Measurements from ENCODE around the gene ADAMTS14.

The ADAMTS14 gene

DNA sequence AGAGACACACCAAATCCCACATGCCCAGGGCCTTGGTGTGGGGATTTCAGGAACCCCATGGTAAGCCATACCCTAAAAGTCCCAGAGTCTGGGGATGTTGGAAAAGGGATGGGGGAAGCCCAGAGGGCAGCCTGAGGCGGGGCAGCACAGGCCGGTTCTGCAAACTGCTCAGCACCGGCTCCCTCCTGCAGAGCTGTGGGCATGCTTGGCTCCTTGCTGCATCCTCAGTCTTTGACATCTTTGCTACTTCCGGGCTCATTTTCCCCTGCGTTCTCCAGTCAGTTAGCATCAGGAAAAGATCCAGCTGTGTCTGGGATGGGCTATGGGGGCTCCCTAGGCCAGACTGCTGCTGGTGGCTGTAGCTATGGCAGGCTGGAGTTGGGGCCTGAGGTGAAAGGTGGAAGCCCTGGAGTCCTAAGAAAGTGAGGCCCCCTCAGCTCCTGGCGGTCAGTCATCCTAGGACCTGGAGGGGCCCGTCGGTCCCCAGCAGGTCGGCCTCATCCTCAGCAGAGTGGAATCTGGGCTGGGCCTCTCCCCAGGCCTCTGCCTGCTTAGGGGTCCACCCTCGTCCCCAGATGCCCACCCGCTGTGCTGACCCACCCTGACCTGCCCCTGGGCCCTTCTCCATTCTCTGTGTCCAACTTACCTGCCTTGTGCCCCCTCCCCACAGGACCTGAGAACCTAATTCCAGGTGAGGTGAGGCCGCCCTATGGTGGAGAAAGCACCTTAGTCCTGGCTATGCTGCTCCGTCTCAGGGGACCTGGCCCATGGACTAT lies 103.6 kb downstream of the ADAMTS14 start:
- no peak for TF ChIP-seq EZH2 (IDR thresholded peaks at IDR 0.05; ENCODE audit: borderline replicate concordance, low read depth, low read length, severe bottlenecking)
- TF ChIP-seq, protein P1, sequence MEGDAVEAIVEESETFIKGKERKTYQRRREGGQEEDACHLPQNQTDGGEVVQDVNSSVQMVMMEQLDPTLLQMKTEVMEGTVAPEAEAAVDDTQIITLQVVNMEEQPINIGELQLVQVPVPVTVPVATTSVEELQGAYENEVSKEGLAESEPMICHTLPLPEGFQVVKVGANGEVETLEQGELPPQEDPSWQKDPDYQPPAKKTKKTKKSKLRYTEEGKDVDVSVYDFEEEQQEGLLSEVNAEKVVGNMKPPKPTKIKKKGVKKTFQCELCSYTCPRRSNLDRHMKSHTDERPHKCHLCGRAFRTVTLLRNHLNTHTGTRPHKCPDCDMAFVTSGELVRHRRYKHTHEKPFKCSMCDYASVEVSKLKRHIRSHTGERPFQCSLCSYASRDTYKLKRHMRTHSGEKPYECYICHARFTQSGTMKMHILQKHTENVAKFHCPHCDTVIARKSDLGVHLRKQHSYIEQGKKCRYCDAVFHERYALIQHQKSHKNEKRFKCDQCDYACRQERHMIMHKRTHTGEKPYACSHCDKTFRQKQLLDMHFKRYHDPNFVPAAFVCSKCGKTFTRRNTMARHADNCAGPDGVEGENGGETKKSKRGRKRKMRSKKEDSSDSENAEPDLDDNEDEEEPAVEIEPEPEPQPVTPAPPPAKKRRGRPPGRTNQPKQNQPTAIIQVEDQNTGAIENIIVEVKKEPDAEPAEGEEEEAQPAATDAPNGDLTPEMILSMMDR (IDR thresholded peaks at IDR 0.05; ENCODE audit: borderline replicate concordance, extremely low read depth, low read length, poor library complexity, severe bottlenecking) = no peak
- H3K79me2 ChIP-seq (ENCODE audit: insufficient read depth, low read length) = no peaks in the 10 kb centered on the region
- DNase-seq (no peak), ATAC-seq (ENCODE audit: insufficient read depth, low read depth) (no peak)
- no peaks in the 10 kb centered on the region for H3K27me3 ChIP-seq (ENCODE audit: insufficient read depth, low read length, poor library complexity)
- no peak overlapping the region for H3K4me2 ChIP-seq (ENCODE audit: insufficient read depth, low read length)
- no peak overlapping the region for H3K27ac ChIP-seq (ENCODE audit: low read length)
- H3K9ac ChIP-seq (ENCODE audit: low read depth, low read length) = no peak overlapping the region
- no peaks in the 10 kb centered on the region; the same call in 1 of the 2 replicates for H4K20me1 ChIP-seq (ENCODE audit: insufficient read depth, low read length)
- no peaks in the 10 kb centered on the region for H3K36me3 ChIP-seq (ENCODE audit: insufficient read depth, low read length)
- H2AFZ ChIP-seq (ENCODE audit: low read depth, low read length) = no peak overlapping the region
- H3K4me1 ChIP-seq (ENCODE audit: insufficient read depth, low read length) = no peaks in the 10 kb centered on the region
- H3K9me3 ChIP-seq (ENCODE audit: insufficient read depth, low read length, severe bottlenecking) = no peaks in the 10 kb centered on the region
- no peak overlapping the region for H3K4me3 ChIP-seq (ENCODE audit: low read depth in 1 of 2, low read length in 2 of 2)

DNA sequence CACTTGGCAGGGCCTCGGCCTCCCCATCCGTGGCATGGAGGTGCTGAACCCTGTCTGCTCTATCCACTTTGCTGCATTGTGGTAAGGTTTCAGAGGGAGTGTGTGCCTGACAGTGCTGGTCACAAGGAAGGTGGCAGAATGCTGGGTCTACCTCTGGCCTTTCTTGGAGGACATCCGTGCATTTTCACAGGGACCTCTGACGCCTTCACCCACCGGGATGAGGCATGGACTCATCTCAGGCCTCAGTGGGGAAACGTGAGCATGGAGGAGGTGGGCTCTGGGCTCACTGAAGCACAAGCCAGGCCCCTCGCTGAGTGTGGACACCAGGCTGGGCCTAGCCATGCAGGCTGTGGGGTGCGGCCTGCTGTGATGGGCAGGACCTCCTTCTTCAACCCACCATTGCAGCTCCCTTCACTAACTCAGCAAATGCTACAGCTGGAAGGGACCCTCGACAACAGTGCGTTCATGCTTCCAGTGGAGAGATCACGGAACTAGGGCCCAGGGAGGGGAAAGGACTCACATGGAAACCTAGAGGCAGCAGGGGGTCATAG lies 104.2 kb downstream of the ADAMTS14 start:
- no peak for ATAC-seq (ENCODE audit: insufficient read depth, low read depth)
- H3K27ac ChIP-seq (ENCODE audit: low read length) = no peak overlapping the region
- DNase-seq = no peak
- H3K4me3 ChIP-seq (ENCODE audit: low read depth in 1 of 2, low read length in 2 of 2) = no peak overlapping the region
- TF ChIP-seq EZH2 (IDR thresholded peaks at IDR 0.05; ENCODE audit: borderline replicate concordance, low read depth, low read length, severe bottlenecking) = no peak
- TF ChIP-seq, protein P1 (IDR thresholded peaks at IDR 0.05; ENCODE audit: borderline replicate concordance, extremely low read depth, low read length, poor library complexity, severe bottlenecking) = no peak
- H3K27me3 ChIP-seq (ENCODE audit: insufficient read depth, low read length, poor library complexity) = no peaks in the 10 kb centered on the region
- H3K36me3 ChIP-seq (ENCODE audit: insufficient read depth, low read length) = no peaks in the 10 kb centered on the region
- H3K4me1 ChIP-seq (ENCODE audit: insufficient read depth, low read length) = no peaks in the 10 kb centered on the region
- H3K4me2 ChIP-seq (ENCODE audit: insufficient read depth, low read length) = no peak overlapping the region
- no peaks in the 10 kb centered on the region for H3K9me3 ChIP-seq (ENCODE audit: insufficient read depth, low read length, severe bottlenecking)
- no peak overlapping the region for H2AFZ ChIP-seq (ENCODE audit: low read depth, low read length)
- H3K79me2 ChIP-seq (ENCODE audit: insufficient read depth, low read length) = no peaks in the 10 kb centered on the region
- no peak overlapping the region for H3K9ac ChIP-seq (ENCODE audit: low read depth, low read length)
- H4K20me1 ChIP-seq (ENCODE audit: insufficient read depth, low read length) = no peaks in the 10 kb centered on the region; the same call in 1 of the 2 replicates

DNA sequence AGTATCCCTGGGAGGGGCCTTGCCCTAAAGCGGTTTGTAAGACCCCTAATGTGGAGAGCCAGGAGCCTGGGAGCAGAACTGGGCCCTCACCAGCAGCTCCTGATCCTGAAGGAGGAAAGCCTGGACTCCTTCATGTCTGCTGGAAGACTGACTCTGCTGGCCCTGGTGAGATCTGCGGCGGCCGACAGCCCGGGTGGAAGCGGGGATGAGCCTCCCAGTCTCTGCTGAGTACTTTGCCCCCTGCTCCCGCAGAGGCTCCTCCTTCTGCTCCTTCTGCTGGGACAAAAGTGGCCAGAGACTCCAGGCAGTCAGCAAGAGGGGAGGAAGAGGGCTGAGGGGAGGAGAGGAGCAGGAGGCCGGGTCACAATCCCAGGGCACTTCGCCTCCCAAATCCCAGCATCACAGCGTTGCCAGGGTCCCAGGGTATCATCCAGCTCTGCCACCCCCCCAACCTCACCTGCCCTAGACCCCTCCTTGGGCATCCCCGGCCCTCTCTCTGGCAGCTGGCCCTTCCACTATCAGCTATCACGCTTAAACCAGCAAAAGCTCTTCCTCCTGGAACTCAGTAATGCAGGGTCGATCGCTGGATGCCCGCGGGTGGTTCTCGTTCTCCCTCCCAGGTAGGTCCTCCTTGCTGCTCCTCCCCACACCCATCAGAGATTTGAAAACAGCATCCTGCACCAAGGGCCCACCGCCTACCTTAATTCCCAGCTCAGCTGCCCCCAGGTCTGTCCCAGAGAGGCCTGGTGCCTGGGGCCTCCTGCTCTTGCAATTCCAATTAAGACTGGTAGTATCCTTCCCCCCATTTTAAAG lies 105.0 kb downstream of the ADAMTS14 start:
- no peaks in the 10 kb centered on the region for H3K27me3 ChIP-seq (ENCODE audit: insufficient read depth, low read length, poor library complexity)
- H4K20me1 ChIP-seq (ENCODE audit: insufficient read depth, low read length) = no peaks in the 10 kb centered on the region; the same call in 1 of the 2 replicates
- TF ChIP-seq, protein P1 (IDR thresholded peaks at IDR 0.05; ENCODE audit: borderline replicate concordance, extremely low read depth, low read length, poor library complexity, severe bottlenecking) = no peak
- no peak for TF ChIP-seq EZH2 (IDR thresholded peaks at IDR 0.05; ENCODE audit: borderline replicate concordance, low read depth, low read length, severe bottlenecking)
- H3K4me2 ChIP-seq (ENCODE audit: insufficient read depth, low read length) = no peak overlapping the region
- H3K4me3 ChIP-seq (ENCODE audit: low read depth in 1 of 2, low read length in 2 of 2) = no peak overlapping the region
- ATAC-seq (ENCODE audit: insufficient read depth, low read depth) = no peak
- no peak for DNase-seq
- H3K36me3 ChIP-seq (ENCODE audit: insufficient read depth, low read length) = no peaks in the 10 kb centered on the region
- no peaks in the 10 kb centered on the region for H3K79me2 ChIP-seq (ENCODE audit: insufficient read depth, low read length)
- H3K27ac ChIP-seq (ENCODE audit: low read length) = no peak overlapping the region
- no peaks in the 10 kb centered on the region for H3K9me3 ChIP-seq (ENCODE audit: insufficient read depth, low read length, severe bottlenecking)
- H3K4me1 ChIP-seq (ENCODE audit: insufficient read depth, low read length) = no peaks in the 10 kb centered on the region
- no peak overlapping the region for H2AFZ ChIP-seq (ENCODE audit: low read depth, low read length)
- no peak overlapping the region for H3K9ac ChIP-seq (ENCODE audit: low read depth, low read length)
